Esophagus mucosa (tissue), 1 donor: Measurements from ENCODE around the gene TPBG. TPM values are rescaled to one million over a fixed set of nuclear protein-coding genes. Genes with fewer than 3 reads are reported as not detected.
A peak's percentile ranks its signal among the peaks of the same experiment; 100 is the strongest.

ENCODE experiments used
- ATAC-seq: fragments of 200-7000 bp; cut with Tn5 transposase; one replicate; pipeline ENCODE4 v1.9.1; 2020
- total RNA-seq: library from RNA; stranded (reverse); gene quantifications from one replicate; pipeline ENCODE4 v1.2.4, GENCODE V29; 2023
- donor health status: DM: yes; HTN: yes; CAD: no.

The TPBG gene
- total RNA-seq = 21.2 TPM

- ATAC-seq = peak; percentile 75
These were observed at the start of gene TPBG for GRCh38 chr6:82363428-82364086. Gene TPBG, plus strand, starts transcription at chr6:82363817. Its CDS starts 1,145 bp downstream, at chr6:82364962.

GRCh38 chr6:82322386-82322785, 41.2 kb upstream of the TPBG start:
- no peak for ATAC-seq

GRCh38 chr6:82329766-82330165, 33.9 kb upstream of the TPBG start:
- ATAC-seq = no peak

GRCh38 chr6:82330171-82330804, 33.3 kb upstream of the TPBG start:
- no peak for ATAC-seq

- ATAC-seq = peak; percentile 75
These were observed 32.4 kb upstream of the TPBG start for GRCh38 chr6:82331031-82331773.

GRCh38 chr6:82333781-82334180, 29.8 kb upstream of the TPBG start:
- no peak for ATAC-seq

- ATAC-seq = peak; percentile 84
These were observed 25.8 kb upstream of the TPBG start for GRCh38 chr6:82337688-82338257.

- ATAC-seq = no peak
These were observed 15.5 kb upstream of the TPBG start for GRCh38 chr6:82348130-82348529.

GRCh38 chr6:82353848-82354247, 9.8 kb upstream of the TPBG start:
- ATAC-seq = no peak

GRCh38 chr6:82360552-82360951, 3.1 kb upstream of the TPBG start:
- ATAC-seq = no peak

GRCh38 chr6:82361631-82362030, 2.0 kb upstream of the TPBG start:
- no peak for ATAC-seq

- ATAC-seq = no peak
These were observed 1.5 kb upstream of the TPBG start for GRCh38 chr6:82362144-82362543.

- ATAC-seq = no peak
These were observed 664 bp upstream of the TPBG start for GRCh38 chr6:82362878-82363427.

- peak; percentile 81 for ATAC-seq
These were observed 734 bp downstream of the TPBG start for GRCh38 chr6:82364087-82365015.

- peak; percentile 54 for ATAC-seq
These were observed 1.6 kb downstream of the TPBG start for GRCh38 chr6:82365016-82365795.

- no peak for ATAC-seq
These were observed 4.1 kb downstream of the TPBG start for GRCh38 chr6:82367704-82368103.

- ATAC-seq = no peak
These were observed 7.2 kb downstream of the TPBG start for GRCh38 chr6:82370788-82371187.

- no peak for ATAC-seq
These were observed 8.4 kb downstream of the TPBG start for GRCh38 chr6:82371799-82372546.

- no peak for ATAC-seq
These were observed 9.0 kb downstream of the TPBG start for GRCh38 chr6:82372656-82373055.

GRCh38 chr6:82374516-82374915, 10.9 kb downstream of the TPBG start:
- ATAC-seq = no peak
